HG03565 (cell line): Measurements from ENCODE around the gene CDH19.

Experiments
- ATAC-seq: cut with Tn5 transposase; IDR thresholded peaks from one replicate; pipeline ENCODE4 v1.9.1; 2021; ENCODE audit warnings: mild to moderate bottlenecking, moderate library complexity; ENCODE audit not compliant: unreplicated experiment

The CDH19 gene

DNA sequence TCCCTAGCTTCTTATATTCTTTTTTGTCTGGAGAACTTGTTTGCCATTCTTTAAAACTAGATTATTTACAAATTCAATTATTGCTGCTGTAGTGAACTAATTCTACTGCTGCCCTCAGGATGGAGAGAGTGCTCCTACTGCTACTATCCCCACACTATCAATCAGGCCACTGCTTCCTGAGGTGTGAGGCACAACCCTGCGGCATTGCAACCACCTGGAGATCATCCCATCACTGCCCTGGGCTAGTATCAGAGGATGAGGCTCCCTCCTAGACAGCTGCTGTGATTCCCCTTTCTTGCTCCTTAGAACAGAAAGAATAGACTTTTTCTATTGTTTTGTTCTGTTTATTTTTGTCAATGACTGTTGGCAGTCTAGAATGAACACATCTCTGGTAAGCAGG lies 146.6 kb downstream of the CDH19 start:
- no peak for ATAC-seq
